ENCODE data around the gene TEAD2. TPM values are rescaled to one million over a fixed set of nuclear protein-coding genes. Genes with fewer than 3 reads are reported as not detected.

TEAD2 gene
- total and polyA plus RNA-seq, 4 donors = 21.9 to 40.0 (median 31.5) TPM

- H3K36me3 ChIP-seq (ENCODE audit: control insufficient read depth in 4 of 4, insufficient read depth in 4 of 4, low read length in 4 of 4) = no peaks in the 10 kb centered on the region
- no peak for TF ChIP-seq CTCF (IDR thresholded peaks at IDR 0.05; ENCODE audit: control extremely low read depth, extremely low read depth)
- H3K4me1 ChIP-seq (ENCODE audit: control insufficient read depth in 5 of 5, insufficient read depth in 5 of 5, low read length in 5 of 5) = no peaks in the 10 kb centered on the region
- H3K27me3 ChIP-seq (ENCODE audit: control insufficient read depth in 3 of 3, insufficient read depth in 3 of 3, low read length in 2 of 3) = peaks cover 0 to 7% (median 3%) of the 10 kb centered on the region in 3 donors
- ATAC-seq (ENCODE audit: insufficient read depth, low FRiP score) (no peak), DNase-seq (no peak)
- no peak overlapping the region for H3K27ac ChIP-seq (ENCODE audit: low read depth in 1 of 2, low read length in 1 of 2)
- H3K4me3 ChIP-seq = no peak overlapping the region
- no peak overlapping the region for H3K9ac ChIP-seq (ENCODE audit: insufficient read depth in 1 of 2, low read length in 2 of 2)
- WGBS, 2 donors = 79 to 82% methylated on average over 11 of the region's 11 CpGs
- H3K9me3 ChIP-seq (ENCODE audit: control insufficient read depth in 4 of 4, insufficient read depth in 3 of 4, low read length in 3 of 4) = no peaks in the 10 kb centered on the region
Observed at GRCh38 chr19:49398001-49398615, 35.9 kb upstream of the TEAD2 start.

DNA sequence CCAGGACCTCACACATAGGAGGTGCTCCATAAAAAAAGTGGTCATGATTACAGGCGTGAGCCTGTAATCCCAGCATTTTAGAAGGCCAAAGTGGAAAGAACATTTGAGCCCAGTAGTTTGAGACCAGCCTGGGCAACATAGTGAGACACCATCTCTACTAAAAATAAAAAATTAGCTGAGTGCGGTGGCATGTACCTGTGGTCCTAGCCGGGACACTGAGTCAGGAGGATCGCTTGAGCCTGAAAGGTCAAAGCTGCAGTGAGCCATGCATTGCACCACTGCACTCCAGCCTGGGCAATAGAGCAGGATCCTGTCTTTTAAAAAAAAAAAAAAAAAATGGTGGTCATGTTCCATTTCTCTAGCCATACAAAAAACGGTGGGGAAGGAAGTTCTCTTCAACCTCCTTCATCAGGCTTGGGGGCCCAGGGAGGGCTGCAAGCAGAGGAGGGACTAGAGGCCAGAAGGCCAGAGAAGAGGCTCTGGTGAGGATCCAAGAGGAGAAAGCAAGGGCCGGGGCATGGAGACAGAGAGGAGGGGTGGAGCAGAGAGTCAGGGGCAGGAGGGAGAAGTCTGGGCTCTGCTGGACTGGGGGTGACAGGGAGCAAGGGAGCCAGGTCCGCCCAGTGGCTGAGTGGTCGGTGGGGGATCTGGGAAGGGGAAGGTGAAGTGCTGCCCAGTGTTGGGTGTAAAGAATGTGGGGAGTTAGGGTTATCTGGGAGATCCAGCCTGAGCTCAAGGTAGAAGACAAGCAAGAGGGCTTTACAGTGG, 34.7 kb upstream of the TEAD2 start:
- TF ChIP-seq CTCF (IDR thresholded peaks at IDR 0.05; ENCODE audit: control extremely low read depth, extremely low read depth) = no peak
- Histone ChIP-seq H3K9ac (ENCODE audit: insufficient read depth in 1 of 2, low read length in 2 of 2) (no peak overlapping the region), H3K27ac (ENCODE audit: low read depth in 1 of 2, low read length in 1 of 2) (no peak overlapping the region), H3K4me1 (ENCODE audit: control insufficient read depth in 5 of 5, insufficient read depth in 5 of 5, low read length in 5 of 5) (no peaks in the 10 kb centered on the region), H3K36me3 (ENCODE audit: control insufficient read depth in 4 of 4, insufficient read depth in 4 of 4, low read length in 4 of 4) (no peaks in the 10 kb centered on the region), H3K4me3 (no peak overlapping the region), H3K27me3 (ENCODE audit: control insufficient read depth in 3 of 3, insufficient read depth in 3 of 3, low read length in 2 of 3) (peaks cover 0 to 7% (median 3%) of the 10 kb centered on the region in 3 donors), H3K9me3 (ENCODE audit: control insufficient read depth in 4 of 4, insufficient read depth in 3 of 4, low read length in 3 of 4) (no peaks in the 10 kb centered on the region)
- no peak for DNase-seq
- ATAC-seq (ENCODE audit: insufficient read depth, low FRiP score) = no peak
- WGBS, 2 donors = 79 to 80% methylated on average over 8 of the region's 8 CpGs

GRCh38 chr19:49395581-49396407, 33.6 kb upstream of the TEAD2 start:
- no peak overlapping the region for H3K9ac ChIP-seq (ENCODE audit: insufficient read depth in 1 of 2, low read length in 2 of 2)
- no peaks in the 10 kb centered on the region for H3K9me3 ChIP-seq (ENCODE audit: control insufficient read depth in 4 of 4, insufficient read depth in 3 of 4, low read length in 3 of 4)
- H3K27me3 ChIP-seq (ENCODE audit: control insufficient read depth in 3 of 3, insufficient read depth in 3 of 3, low read length in 2 of 3) = peaks cover 0 to 7% (median 5%) of the 10 kb centered on the region in 3 donors
- no peaks in the 10 kb centered on the region for H3K36me3 ChIP-seq (ENCODE audit: control insufficient read depth in 4 of 4, insufficient read depth in 4 of 4, low read length in 4 of 4)
- no peak overlapping the region for H3K4me3 ChIP-seq
- no peak for TF ChIP-seq CTCF (IDR thresholded peaks at IDR 0.05; ENCODE audit: control extremely low read depth, extremely low read depth)
- 64 to 75% methylated on average over 15 of the region's 15 CpGs for WGBS, 2 donors
- H3K27ac ChIP-seq (ENCODE audit: low read depth in 1 of 2, low read length in 1 of 2) = peak overlapping the region in 1 of 2 donors; percentile 65
- ATAC-seq (ENCODE audit: insufficient read depth, low FRiP score) (no peak), DNase-seq (no peak)
- no peaks in the 10 kb centered on the region for H3K4me1 ChIP-seq (ENCODE audit: control insufficient read depth in 5 of 5, insufficient read depth in 5 of 5, low read length in 5 of 5)
